ENCODE measurements around the gene CCDC148.

DNA sequence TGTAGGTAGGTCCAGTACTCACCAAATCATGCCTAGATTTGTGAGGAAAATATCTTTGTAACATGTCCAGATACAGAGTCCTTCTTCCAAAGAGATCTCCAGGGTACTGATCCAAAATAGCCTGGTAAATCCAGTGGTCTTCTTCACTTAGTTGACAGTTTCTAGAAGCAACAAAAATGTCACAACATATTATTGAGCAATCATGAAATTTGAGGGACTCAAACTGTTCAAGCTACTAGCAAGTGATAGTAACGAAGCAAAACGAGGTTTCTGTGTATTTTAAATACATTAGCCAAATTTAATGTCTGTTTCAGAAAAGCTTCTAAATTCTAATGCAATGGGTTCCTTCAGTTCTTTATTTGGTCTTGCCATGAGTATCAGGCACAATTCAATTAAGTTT is 142.8 kb downstream of the CCDC148 start:
- TF ChIP-seq POLR2A (IDR thresholded peaks at IDR 0.05; ENCODE audit: low read length) (no peak), GATA1 (IDR thresholded peaks at IDR 0.05; ENCODE audit: low read depth, low read length) (no peak)

Measured in erythroblast (primary cell).